ENCODE measurements around the gene MXRA8. TPM values are rescaled to one million over a fixed set of nuclear protein-coding genes. Genes with fewer than 3 reads are reported as not detected.
A peak's percentile ranks its signal among the peaks of the same experiment; 100 is the strongest.

Gene MXRA8
- total and polyA plus RNA-seq, 2 donors from 2014 or later: 26.0 to 64.7 TPM

DNA sequence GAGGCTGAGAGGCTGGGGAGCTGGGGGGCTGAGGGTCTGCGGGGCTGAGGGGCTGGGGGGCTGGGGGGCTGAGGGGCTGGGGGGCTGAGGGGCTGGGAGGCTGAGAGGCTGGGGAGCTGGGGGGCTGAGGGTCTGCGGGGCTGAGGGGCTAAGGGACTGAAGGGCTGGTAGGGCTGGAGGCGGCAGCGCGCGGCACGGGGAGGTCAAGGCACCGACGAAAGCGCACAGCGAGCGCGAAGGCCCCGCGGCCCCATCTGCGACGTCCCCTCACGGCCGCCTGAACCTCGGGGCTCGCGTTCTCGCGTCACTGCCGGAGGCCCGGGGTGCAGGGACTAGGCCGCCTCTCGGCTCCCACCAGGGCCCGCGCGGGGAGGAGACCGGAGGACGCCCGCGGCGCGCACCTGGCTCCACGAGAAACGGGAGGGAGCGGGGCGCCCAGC lies 34.3 kb downstream of the MXRA8 start:
- H3K27me3 ChIP-seq (ENCODE audit: control insufficient read depth, insufficient read depth, low read length): no peaks in the 10 kb centered on the region
- H3K9ac ChIP-seq (ENCODE audit: low read length in 3 of 3): peak overlapping the region; percentile 29 to 77 (median 29)
- FAIRE-seq: no peak
- H3K36me3 ChIP-seq (ENCODE audit: control insufficient read depth in 2 of 3, insufficient read depth in 3 of 3, low read length in 3 of 3): peaks cover 0 to 2% (median 0%) of the 10 kb centered on the region in 3 donors
- H3K4me3 ChIP-seq (ENCODE audit: low read length in 3 of 3): peak overlapping the region; percentile 39 to 78 (median 47)
- peaks cover 0 to 20% (median 11%) of the 10 kb centered on the region in 3 donors for H3K4me1 ChIP-seq (ENCODE audit: control insufficient read depth in 2 of 3, insufficient read depth in 2 of 3, low read depth in 1 of 3, low read length in 3 of 3)
- H3K27ac ChIP-seq (ENCODE audit: low read depth in 2 of 2, low read length in 2 of 2): peak overlapping the region in 1 of 2 donors; percentile 28
- no peaks in the 10 kb centered on the region for H3K9me3 ChIP-seq (ENCODE audit: control insufficient read depth in 2 of 3, insufficient read depth in 1 of 3, low read length in 3 of 3)
- TF ChIP-seq, protein P1, sequence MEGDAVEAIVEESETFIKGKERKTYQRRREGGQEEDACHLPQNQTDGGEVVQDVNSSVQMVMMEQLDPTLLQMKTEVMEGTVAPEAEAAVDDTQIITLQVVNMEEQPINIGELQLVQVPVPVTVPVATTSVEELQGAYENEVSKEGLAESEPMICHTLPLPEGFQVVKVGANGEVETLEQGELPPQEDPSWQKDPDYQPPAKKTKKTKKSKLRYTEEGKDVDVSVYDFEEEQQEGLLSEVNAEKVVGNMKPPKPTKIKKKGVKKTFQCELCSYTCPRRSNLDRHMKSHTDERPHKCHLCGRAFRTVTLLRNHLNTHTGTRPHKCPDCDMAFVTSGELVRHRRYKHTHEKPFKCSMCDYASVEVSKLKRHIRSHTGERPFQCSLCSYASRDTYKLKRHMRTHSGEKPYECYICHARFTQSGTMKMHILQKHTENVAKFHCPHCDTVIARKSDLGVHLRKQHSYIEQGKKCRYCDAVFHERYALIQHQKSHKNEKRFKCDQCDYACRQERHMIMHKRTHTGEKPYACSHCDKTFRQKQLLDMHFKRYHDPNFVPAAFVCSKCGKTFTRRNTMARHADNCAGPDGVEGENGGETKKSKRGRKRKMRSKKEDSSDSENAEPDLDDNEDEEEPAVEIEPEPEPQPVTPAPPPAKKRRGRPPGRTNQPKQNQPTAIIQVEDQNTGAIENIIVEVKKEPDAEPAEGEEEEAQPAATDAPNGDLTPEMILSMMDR (IDR thresholded peaks at IDR 0.05; ENCODE audit: borderline replicate concordance, extremely low read depth, insufficient read depth): no peak
- no peak for DNase-seq
- intact Hi-C loops (cut with DNase I): no loop called here

DNA sequence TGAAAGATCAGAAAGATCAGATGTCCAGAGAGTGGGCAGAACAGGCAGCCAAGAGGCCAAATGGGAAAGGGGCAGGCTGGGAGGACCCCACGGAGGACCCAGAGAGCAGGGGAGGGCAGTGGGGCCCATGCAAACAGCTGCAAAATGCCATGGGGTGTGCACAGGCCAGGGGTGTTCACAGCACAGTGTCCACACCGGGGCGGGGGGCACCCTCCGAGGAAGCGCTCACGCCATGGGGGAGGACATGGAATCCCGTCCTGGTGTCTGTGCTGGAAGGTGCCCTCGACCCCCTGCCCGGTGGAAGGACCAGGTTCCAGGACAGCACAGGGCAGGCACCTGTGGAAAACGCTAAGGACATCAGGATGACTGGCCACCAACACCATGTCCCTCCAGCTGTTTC lies 35.4 kb downstream of the MXRA8 start:
- TF ChIP-seq, protein P1 (IDR thresholded peaks at IDR 0.05; ENCODE audit: borderline replicate concordance, extremely low read depth, insufficient read depth): no peak
- intact Hi-C loops (cut with DNase I): no loop called here
- Histone ChIP-seq H3K9me3 (ENCODE audit: control insufficient read depth in 2 of 3, insufficient read depth in 1 of 3, low read length in 3 of 3) (no peaks in the 10 kb centered on the region), H3K27me3 (ENCODE audit: control insufficient read depth, insufficient read depth, low read length) (no peaks in the 10 kb centered on the region), H3K27ac (ENCODE audit: low read depth in 2 of 2, low read length in 2 of 2) (no peak overlapping the region), H3K9ac (ENCODE audit: low read length in 3 of 3) (no peak overlapping the region), H3K36me3 (ENCODE audit: control insufficient read depth in 2 of 3, insufficient read depth in 3 of 3, low read length in 3 of 3) (peaks cover 0 to 2% (median 0%) of the 10 kb centered on the region in 3 donors), H3K4me1 (ENCODE audit: control insufficient read depth in 2 of 3, insufficient read depth in 2 of 3, low read depth in 1 of 3, low read length in 3 of 3) (peaks cover 0 to 20% (median 11%) of the 10 kb centered on the region in 3 donors), H3K4me3 (ENCODE audit: low read length in 3 of 3) (no peak overlapping the region)
- no peak for DNase-seq
- FAIRE-seq: no peak

DNA sequence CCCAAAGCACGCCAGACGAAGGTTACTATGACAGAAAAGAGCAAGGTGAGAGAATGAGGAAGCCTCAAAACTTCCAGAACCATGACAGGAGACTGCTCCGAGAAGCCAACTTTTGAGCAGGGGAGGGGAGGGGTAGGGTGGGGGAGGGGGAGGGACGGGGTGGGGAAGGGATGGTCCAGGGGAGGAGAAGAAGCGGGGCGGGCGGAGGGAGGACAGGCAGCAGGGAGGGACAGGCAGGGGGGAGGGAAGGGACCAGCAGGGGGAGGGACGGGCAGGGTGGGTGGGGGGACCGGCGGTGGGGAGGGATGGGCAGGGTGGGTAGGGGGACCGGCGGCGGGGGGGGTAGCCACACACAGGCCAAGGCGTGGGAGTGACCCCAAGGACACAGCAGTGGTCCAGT lies 35.9 kb downstream of the MXRA8 start:
- TF ChIP-seq, protein P1 (IDR thresholded peaks at IDR 0.05; ENCODE audit: borderline replicate concordance, extremely low read depth, insufficient read depth): no peak
- Histone ChIP-seq H3K9ac (ENCODE audit: low read length in 3 of 3) (no peak overlapping the region), H3K9me3 (ENCODE audit: control insufficient read depth in 2 of 3, insufficient read depth in 1 of 3, low read length in 3 of 3) (no peaks in the 10 kb centered on the region), H3K4me3 (ENCODE audit: low read length in 3 of 3) (no peak overlapping the region), H3K27me3 (ENCODE audit: control insufficient read depth, insufficient read depth, low read length) (no peaks in the 10 kb centered on the region), H3K4me1 (ENCODE audit: control insufficient read depth in 2 of 3, insufficient read depth in 2 of 3, low read depth in 1 of 3, low read length in 3 of 3) (peaks cover 0 to 20% (median 11%) of the 10 kb centered on the region in 3 donors), H3K36me3 (ENCODE audit: control insufficient read depth in 2 of 3, insufficient read depth in 3 of 3, low read length in 3 of 3) (peaks cover 0 to 2% (median 0%) of the 10 kb centered on the region in 3 donors), H3K27ac (ENCODE audit: low read depth in 2 of 2, low read length in 2 of 2) (no peak overlapping the region)
- no peak for DNase-seq
- intact Hi-C loops (cut with DNase I): no loop called here
- no peak for FAIRE-seq

DNA sequence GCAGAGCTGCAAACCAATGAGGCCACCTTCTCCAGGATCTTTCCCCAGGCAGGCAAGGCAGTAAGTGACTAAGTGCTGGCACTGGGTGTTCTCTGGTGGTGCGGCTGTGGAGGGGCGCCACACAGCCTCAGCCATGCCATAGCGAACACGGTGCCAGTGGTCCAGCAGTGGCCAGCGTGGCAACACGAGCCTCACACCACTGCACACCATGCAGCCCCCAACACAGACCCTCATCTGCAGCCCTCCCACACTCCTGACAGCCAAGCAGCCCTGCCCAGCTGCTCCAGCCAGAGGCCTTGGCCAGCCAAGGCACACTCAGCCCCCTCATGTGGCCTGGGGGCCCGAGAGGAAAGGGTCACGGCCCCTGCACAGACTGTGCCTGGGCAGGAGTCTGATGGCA lies 36.9 kb downstream of the MXRA8 start:
- no peaks in the 10 kb centered on the region for H3K9me3 ChIP-seq (ENCODE audit: control insufficient read depth in 2 of 3, insufficient read depth in 1 of 3, low read length in 3 of 3)
- H3K36me3 ChIP-seq (ENCODE audit: control insufficient read depth in 2 of 3, insufficient read depth in 3 of 3, low read length in 3 of 3): no peaks in the 10 kb centered on the region
- TF ChIP-seq, protein P1 (IDR thresholded peaks at IDR 0.05; ENCODE audit: borderline replicate concordance, extremely low read depth, insufficient read depth): no peak
- FAIRE-seq (no peak), DNase-seq (no peak)
- H3K27ac ChIP-seq (ENCODE audit: low read depth in 2 of 2, low read length in 2 of 2): no peak overlapping the region
- H3K9ac ChIP-seq (ENCODE audit: low read length in 3 of 3): no peak overlapping the region
- H3K27me3 ChIP-seq (ENCODE audit: control insufficient read depth, insufficient read depth, low read length): no peaks in the 10 kb centered on the region
- H3K4me1 ChIP-seq (ENCODE audit: control insufficient read depth in 2 of 3, insufficient read depth in 2 of 3, low read depth in 1 of 3, low read length in 3 of 3): peaks cover 0 to 17% (median 11%) of the 10 kb centered on the region in 3 donors
- intact Hi-C loops (cut with DNase I): no loop called here
- no peak overlapping the region for H3K4me3 ChIP-seq (ENCODE audit: low read length in 3 of 3)

Measured in kidney (tissue), 14 donors.